Midbrain (tissue), 1 donor: ENCODE results near the gene SLIT1.

Experiments used
- DNase-seq: peaks from one replicate; lab custom pipeline; 2025; lab: John Stamatoyannopoulos, UW

The SLIT1 gene

DNA sequence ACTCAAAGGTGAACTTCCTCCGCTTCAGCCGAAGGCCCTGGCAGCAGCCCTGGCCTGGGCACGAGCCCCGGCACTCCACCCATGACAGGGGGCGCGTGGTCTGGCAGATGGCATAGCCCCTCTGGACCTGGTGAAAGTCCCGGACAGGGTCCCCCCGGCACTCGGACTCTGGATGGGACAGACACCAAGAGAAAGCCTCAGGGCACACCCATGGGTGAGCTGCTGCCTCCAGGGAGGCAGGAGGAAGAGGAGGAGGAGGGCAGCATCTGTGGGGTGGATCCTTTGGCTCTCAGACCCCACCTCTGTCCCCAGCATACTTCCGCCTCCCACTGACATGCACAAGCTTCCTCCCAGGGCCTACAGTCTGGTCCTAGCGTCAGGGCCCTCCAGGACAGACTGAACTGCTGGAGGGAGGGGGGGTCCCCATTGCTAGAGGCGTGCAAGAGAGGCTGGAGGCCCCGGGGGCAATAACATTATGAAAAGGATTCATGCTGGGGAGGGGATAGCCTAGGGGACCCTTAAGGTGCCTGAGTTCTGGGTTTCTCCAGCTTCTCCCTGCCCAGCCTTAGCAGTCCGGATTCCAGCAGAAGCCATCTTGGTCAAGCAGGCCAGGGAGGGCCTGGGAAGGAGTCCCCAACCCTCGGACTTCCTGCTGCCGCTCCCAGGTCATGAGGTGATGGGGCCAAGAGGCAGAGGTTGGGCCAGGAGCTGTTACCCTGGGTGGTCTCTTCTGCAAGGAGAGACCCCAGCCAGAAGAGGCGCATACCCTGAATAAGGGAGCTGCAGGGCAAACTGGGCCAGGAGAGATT is 184.4 kb downstream of the SLIT1 start:
- DNase-seq: no peak

GRCh38 chr10:97000487-97001182 is 185.1 kb downstream of the SLIT1 start:
- DNase-seq: no peak

DNA sequence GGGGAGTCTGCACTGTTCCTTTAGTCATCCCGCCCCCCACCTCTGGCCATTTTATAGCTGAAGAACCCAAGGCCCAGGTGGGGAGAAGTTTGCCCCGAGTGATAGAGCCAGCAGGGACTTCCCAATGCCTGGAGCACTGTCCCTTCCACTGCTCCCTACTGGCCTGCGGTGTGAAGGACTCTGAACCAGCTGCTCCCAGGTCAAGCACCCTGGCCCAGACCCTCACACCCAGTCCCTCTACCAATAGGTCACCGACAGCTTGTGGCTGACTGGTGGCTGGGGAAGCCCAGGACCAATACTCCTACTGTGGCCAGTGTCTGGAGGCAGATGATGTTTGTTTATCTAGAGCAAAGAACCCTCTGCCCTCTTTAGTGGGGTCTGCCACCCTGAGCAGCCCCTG is 185.8 kb downstream of the SLIT1 start:
- no peak for DNase-seq

DNA sequence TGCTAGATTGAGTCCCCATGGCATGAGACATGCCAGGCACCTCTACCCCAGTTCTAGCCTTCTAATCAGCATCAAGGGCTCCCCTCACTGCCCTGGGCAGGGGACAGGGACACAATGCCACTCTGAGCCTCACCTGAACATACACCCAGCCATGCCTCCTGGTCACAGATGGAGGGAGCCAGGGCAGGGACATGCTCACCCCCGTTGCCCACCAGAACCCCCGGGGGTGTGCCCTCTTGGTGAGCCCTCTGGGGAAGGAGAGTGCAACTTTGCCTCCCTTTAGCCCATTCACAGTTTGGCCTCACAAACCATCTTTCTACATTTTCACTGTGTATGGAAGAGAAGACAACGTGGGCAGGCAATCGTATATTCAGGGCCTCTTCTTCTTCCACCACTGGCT is 186.4 kb downstream of the SLIT1 start:
- no peak for DNase-seq

DNA sequence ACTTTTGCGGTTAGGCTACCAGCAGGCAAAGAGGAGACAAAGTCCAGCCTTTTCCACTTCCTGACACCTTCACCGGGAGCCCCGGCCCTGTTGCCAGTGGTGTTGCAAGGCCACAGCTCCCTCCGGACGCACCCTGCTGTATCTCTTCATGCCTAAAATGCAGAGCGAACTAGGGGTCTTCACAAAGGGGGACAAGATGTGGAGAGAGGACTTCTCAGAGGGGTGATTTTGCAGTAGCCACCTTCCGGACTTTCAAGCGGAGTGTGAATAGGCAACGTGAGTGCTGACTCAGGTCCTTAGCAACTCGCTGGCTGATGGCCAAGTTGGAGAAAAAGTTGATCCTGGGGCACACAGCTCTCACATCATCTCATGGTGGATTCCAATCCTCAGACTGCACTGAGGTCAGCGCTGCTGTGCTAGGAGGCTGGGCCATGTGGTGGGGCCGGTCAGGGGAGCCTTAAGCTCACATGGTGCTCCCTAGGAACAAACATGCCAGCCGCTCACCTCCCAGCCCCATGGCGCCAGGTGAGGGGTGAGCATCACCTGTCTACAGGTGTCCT is 187.3 kb downstream of the SLIT1 start:
- no peak for DNase-seq

- DNase-seq: no peak
Measured at GRCh38 chr10:96996275-96996965, 189.3 kb downstream of the SLIT1 start.

GRCh38 chr10:96995851-96996250 is 189.9 kb downstream of the SLIT1 start:
- DNase-seq: peak; percentile 21

DNA sequence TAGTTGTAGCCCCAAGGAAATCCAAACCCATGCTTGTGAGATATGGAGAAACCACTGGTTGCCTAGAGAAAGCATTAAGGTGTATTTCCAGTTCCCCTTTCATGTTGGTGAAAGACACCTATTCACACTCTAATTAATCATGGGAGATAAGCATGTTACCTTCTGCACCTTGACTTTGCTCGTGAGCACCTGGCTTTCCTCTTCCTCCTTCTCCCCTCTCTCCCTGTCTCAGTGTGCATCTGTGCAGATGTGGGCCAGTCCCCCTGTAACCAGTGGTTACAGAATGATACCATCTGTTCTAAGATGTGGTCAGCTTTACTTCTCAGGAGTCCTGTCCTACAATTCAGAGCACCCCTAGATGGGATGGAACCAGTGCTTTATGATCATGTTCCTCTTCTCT is 193.0 kb downstream of the SLIT1 start:
- DNase-seq: no peak

- DNase-seq: no peak
Measured at GRCh38 chr10:96991313-96991841, 194.4 kb downstream of the SLIT1 start.

- no peak for DNase-seq
Measured at GRCh38 chr10:96988426-96988825, 197.3 kb downstream of the SLIT1 start.

DNA sequence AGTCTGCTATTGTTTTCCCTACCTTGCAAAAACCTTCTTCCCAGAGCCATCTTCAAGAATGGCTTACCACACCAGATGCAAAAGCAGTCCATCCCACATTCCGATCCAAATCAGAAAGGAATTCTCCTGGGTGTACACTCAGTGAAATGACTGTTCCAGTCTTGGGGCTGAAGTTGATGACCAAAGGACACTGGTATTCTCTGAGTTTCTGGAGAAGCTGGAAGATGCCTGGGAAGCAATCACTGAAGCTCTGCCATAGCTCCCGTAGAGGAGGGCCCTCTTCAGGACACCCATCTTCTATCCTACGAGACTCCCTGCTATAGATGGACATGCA is 197.9 kb downstream of the SLIT1 start:
- no peak for DNase-seq

DNA sequence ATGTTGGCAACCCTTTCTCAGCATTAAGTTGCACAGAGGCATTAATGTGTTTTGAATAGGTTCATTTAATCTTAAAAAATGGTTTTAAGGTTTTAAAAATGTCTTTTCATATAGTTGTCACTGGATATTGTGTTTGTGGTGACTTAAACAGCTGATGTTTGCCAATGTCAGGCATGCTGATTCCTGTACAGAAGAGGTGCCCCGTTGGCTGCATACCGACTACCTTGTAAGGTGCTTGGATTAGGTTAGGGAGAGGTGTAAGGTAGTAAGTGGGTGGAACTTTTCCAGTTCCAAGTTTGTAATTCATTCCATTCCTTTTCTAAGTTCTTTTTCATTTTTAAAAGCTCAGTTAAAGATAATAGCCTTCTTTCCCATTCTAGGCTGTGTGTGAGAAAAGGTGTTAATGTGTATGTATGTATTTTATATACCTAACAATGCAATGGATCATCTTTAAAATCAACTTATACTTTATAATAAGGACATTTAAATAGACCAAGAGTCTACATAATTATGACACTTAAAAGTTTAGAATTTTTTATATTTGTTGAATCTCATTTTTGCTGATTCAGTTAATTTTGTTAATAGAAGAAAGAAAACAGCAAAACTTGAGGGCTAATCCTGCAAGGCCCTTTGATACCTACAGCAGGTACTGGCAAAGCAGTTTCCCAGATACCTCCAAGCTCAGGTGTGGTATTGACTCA is 198.5 kb downstream of the SLIT1 start:
- DNase-seq: no peak

DNA sequence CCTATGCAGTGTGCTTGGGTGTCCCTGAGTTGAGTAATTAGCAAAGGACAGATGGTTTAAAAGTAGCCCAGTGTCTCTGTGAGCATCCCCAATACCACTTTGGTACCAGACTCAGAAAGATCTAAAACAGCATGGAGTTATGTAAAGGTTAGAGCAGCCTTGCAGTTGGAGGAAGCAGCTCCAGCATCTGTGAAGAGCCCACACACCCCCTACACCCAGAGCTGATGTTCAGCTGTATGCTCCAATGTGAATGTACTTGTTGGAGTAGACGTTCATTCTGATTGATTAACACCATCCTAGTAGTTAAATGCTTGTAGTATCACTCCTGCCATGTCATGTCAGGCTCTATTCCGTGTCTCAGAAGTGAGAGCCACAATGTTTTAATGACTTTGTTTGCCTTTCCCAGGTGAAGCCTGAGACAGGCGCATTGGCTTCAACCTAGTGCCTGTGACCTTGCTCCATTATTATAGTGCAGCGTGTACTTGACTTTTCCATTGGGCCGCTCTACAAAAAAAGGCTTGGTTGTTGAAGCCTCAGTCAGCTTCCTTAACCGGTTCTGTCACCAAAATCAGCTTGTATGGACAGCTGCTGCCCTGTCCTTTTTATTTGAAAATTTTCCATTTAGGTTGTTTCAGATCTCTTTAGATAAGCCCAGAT is 199.4 kb downstream of the SLIT1 start:
- no peak for DNase-seq

DNA sequence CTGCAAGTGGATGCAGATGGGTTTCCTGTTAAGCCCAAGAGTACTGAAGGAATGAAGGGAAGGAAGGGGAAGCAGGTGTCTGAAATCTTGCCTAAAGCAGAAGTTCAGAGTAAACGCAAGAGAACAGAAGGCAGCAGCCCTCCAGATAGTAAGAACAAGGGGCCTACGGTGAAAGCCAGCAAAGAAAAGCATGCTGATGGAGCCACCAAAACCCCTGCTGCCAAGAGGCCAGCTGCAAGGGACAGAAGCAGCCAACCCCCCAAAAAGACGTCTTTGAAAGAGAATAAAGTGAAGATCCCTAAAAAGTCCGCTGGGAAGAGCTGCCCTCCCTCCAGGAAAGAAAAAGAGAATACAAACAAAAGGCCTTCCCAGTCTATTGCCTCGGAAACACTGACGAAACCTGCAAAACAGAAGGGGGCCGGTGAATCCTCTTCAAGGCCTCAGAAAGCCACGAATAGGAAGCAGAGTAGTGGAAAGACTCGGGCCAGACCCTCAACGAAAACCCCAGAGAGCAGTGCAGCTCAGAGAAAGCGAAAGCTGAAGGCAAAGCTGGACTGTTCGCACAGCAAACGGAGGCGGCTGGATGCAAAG is 201.1 kb downstream of the SLIT1 start:
- DNase-seq: no peak

DNA sequence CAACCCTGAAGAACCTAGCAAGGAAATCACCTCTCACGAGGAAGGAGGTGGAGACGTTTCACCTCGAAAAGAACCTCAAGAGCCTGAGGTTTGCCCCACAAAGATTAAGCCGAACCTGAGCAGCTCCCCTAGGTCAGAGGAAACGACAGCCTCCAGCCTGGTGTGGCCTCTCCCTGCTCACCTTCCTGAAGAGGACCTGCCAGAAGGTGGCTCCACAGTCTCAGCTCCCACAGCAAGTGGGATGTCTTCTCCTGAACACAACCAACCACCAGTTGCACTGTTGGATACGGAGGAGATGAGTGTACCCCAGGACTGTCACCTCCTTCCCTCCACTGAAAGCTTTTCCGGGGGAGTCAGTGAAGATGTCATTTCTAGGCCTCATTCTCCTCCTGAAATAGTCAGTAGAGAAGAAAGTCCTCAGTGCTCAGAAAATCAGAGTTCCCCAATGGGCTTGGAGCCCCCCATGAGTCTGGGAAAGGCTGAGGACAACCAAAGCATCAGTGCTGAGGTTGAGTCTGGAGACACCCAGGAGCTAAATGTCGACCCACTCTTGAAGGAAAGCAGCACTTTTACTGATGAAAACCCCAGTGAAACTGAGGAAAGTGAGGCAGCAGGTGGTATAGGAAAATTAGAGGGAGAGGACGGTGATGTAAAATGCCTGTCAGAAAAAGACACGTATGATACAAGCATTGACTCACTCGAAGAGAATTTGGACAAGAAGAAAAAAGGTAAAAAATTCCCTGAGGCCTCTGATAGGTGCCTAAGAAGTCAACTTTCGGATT is 203.4 kb downstream of the SLIT1 start:
- no peak for DNase-seq

- DNase-seq: no peak
Measured at GRCh38 chr10:96978621-96979154, 207.1 kb downstream of the SLIT1 start.

DNA sequence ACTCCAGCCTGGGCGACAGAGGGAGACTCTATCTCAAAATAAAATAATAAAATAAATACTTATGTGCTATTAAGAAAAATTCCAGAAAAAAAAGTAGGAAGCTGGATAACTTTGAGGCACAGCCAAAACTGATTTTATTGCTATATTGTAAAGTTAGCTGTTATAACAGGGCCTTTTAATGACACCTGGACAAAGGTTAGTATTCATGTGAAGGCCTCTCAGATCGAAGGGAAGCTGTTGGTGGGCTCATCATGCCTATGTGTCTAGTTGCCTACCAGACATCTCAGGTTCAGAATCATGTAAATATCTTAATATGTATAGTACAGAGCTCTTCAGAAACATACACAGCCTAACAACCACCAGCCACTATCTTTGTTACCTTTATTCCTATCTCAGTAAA is 210.6 kb downstream of the SLIT1 start:
- DNase-seq: no peak

DNA sequence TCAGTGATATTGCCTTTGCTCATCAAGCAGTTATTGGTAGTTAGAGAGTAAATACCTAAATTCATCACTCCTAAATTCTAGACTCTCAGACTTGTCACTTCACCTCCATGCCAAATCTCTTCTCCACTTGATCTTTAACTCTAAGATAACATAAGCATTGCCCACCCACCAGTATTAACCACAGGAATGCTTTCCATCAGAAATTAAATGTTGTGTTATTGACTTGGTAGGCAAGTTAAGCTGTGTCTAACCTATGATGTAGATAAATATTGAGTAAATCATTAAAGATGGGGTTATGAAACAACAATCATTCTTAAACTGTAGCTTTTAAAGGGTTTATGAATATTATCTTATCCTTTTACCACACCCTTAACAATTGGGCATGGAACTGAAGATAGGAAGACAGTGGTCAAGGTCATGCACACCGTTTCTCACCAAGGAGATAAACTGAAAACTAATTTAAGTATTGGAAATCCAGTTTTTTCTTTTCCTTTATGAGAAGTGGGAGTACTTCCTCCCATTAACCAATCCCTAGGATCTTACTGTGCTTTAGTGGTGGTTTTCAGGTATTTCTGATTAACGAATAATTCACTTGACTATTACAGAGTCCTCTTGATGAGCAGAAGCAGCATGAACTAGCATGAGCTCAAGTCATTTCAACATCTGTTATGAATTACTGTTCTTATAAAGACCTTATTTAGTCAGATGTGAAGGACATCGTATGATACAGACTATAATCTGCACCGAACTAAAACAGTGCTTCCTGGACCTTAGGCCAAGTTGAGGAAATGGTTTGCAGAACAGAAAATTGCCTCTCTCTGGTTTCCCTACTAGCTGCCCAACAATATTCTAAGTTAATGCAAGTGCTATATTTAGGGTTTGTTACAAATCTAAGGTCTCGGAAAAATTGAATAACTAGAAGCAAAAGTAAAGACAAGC is 211.7 kb downstream of the SLIT1 start:
- no peak for DNase-seq

DNA sequence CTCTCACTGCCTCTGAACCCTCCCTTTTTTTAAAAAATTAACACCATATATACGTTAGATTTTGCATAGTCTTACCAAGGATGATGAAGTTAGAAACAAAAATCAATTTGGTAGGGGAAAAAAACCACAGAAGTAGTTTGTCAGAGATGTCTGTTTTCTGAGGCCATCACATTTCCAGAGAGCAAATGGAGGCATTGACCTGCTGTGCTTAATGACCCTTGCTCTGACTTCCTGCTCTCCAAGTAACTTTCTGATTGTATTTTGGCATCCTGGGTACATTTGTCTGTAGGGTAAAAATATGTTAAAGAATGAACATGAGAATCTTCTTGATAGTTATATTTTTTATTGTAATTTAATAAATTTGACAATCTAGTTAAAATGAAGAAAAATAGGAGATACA is 213.5 kb downstream of the SLIT1 start:
- DNase-seq: no peak
